CD14-positive monocyte (primary cell): Measurements from ENCODE around the gene RAB11FIP5. TPM values are rescaled to one million over a fixed set of nuclear protein-coding genes. Genes with fewer than 3 reads are reported as not detected.

Experiments used
- DNase-seq, 3 donors: peaks; one replicate each; pipeline ENCODE4 v3.0.0-alpha.2; 2011 to 2022
- H2AFZ ChIP-seq: 2 replicates; pipeline ENCODE4 v1.6.0; 2012; ENCODE audit warnings: mild to moderate bottlenecking, low read depth, low read length, inconsistent platforms; ENCODE audit not compliant: insufficient read depth, poor library complexity, severe bottlenecking
- H3K27ac ChIP-seq, 2 donors: 1 replicate in 1 of 2; 2 replicates in 1 of 2; pipeline ENCODE4 v1.5.1; 2012 to 2013; ENCODE audit warnings: low read length in 2 of 2, control low read depth in 1 of 2, inconsistent platforms in 1 of 2, low read depth in 1 of 2, mild to moderate bottlenecking in 1 of 2
- H3K27me3 ChIP-seq, 2 donors: one replicate each; pipeline versions ENCODE4 v1.6.0 to v1.6.1; 2011 to 2013; ENCODE audit warnings: low read length in 2 of 2; ENCODE audit not compliant: control insufficient read depth in 2 of 2, insufficient read depth in 2 of 2
- H3K36me3 ChIP-seq, 2 donors: replicated peaks in 1 of 2; 1 replicate in 1 of 2; 2 replicates in 1 of 2; pipeline versions ENCODE4 v1.5.1 to v1.6.1; 2012 to 2013; ENCODE audit warnings: low read length in 2 of 2, control low read depth in 1 of 2, inconsistent platforms in 1 of 2, mild to moderate bottlenecking in 1 of 2; ENCODE audit not compliant: insufficient read depth in 2 of 2, control insufficient read depth in 1 of 2
- H3K4me1 ChIP-seq, 2 donors: 1 replicate in 1 of 2; 2 replicates in 1 of 2; pipeline versions ENCODE4 v1.5.1 to v1.6.1; 2012 to 2013; ENCODE audit warnings: low read length in 2 of 2, control low read depth in 1 of 2, inconsistent platforms in 1 of 2, mild to moderate bottlenecking in 1 of 2, moderate library complexity in 1 of 2; ENCODE audit not compliant: insufficient read depth in 2 of 2, control insufficient read depth in 1 of 2
- H3K4me2 ChIP-seq: replicated peaks from 2 replicates; pipeline ENCODE3; 2012; ENCODE audit warnings: low read length, moderate library complexity, mild to moderate bottlenecking; ENCODE audit not compliant: poor library complexity, severe bottlenecking; ENCODE audit errors: extremely low read depth
- H3K4me3 ChIP-seq, 3 experiments: fragments of 200-600 bp in 1 of 3; sonication (generic) in 1 of 3; replicated peaks in 1 of 3; 1 replicate in 2 of 3; 2 replicates in 1 of 3; pipeline ENCODE4 v1.5.1; 2011 to 2013; ENCODE audit warnings: low read length in 3 of 3, mild to moderate bottlenecking in 3 of 3, control low read depth in 2 of 3, low read depth in 2 of 3, inconsistent platforms in 1 of 3, moderate library complexity in 1 of 3
- H3K79me2 ChIP-seq: 2 replicates; pipeline ENCODE4 v1.6.0; 2012; ENCODE audit warnings: mild to moderate bottlenecking, control low read depth, inconsistent platforms, low read length, moderate library complexity; ENCODE audit not compliant: insufficient read depth
- H3K9ac ChIP-seq: 2 replicates; pipeline ENCODE4 v1.6.0; 2017; ENCODE audit warnings: low read length, mild to moderate bottlenecking; ENCODE audit not compliant: insufficient read depth, poor library complexity, severe bottlenecking
- H3K9me3 ChIP-seq, 2 donors: replicated peaks in 1 of 2; 1 replicate in 1 of 2; 2 replicates in 1 of 2; pipeline versions ENCODE4 v1.5.1 to v1.6.1; 2012 to 2013; ENCODE audit warnings: low read length in 2 of 2, control low read depth in 1 of 2; ENCODE audit not compliant: control insufficient read depth in 1 of 2, insufficient read depth in 1 of 2
- H4K20me1 ChIP-seq: 2 replicates; pipeline ENCODE4 v1.6.0; 2012; ENCODE audit warnings: mild to moderate bottlenecking, low read length, control low read depth, moderate library complexity; ENCODE audit not compliant: insufficient read depth
- H3K27ac Mint-ChIP-seq, 7 donors: one replicate each; pipeline ENCODE4 v1.8.0; 2020; ENCODE audit warnings: mild to moderate bottlenecking in 7 of 7, mixed read lengths in 7 of 7, moderate library complexity in 6 of 7, inconsistent platforms in 2 of 7
- H3K27me3 Mint-ChIP-seq, 3 donors: one replicate each; pipeline ENCODE4 v1.8.0; 2021 to 2022; ENCODE audit warnings: low read depth in 3 of 3, mild to moderate bottlenecking in 3 of 3, mixed read lengths in 3 of 3, moderate library complexity in 3 of 3, inconsistent platforms in 1 of 3
- H3K36me3 Mint-ChIP-seq, 2 donors: one replicate each; pipeline ENCODE4 v1.8.0; 2020; ENCODE audit warnings: mixed read lengths in 2 of 2, inconsistent platforms in 1 of 2, mild to moderate bottlenecking in 1 of 2
- H3K4me1 Mint-ChIP-seq: one replicate; pipeline ENCODE4 v1.8.0; 2020; ENCODE audit warnings: mild to moderate bottlenecking, mixed read lengths
- H3K4me3 Mint-ChIP-seq, 2 donors: one replicate each; pipeline ENCODE4 v1.8.0; 2020; ENCODE audit warnings: mild to moderate bottlenecking in 2 of 2, mixed read lengths in 2 of 2, moderate library complexity in 1 of 2
- H3K9me3 Mint-ChIP-seq, 7 donors: one replicate each; pipeline ENCODE4 v1.8.0; 2020 to 2022; ENCODE audit warnings: mixed read lengths in 7 of 7, mild to moderate bottlenecking in 6 of 7, moderate library complexity in 6 of 7, inconsistent platforms in 2 of 7
- WGBS: methylation state at CpG from one replicate; pipeline ENCODE4 v1.1.5; 2013; ENCODE audit warnings: missing lambda C conversion rate; ENCODE audit not compliant: insufficient coverage; 5-methylcytosine and 5-hydroxymethylcytosine counted together
- intact Hi-C, 2 donors: fragments of 100-400 bp; cut with micrococcal nuclease; formaldehyde crosslinking; loops; one replicate each; pipeline versions ENCODE4 v1.15.0 to v1.15.1; 2023
- polyA plus RNA-seq, 3 donors: library from polyadenylated mRNA; depleted of rRNA in 1 of 3; unstranded in 2 of 3; stranded (reverse) in 1 of 3; fragments of 300-500 nt in 2 of 3; fragments of >200 nt in 1 of 3; fragmentation: Illumina TruSeq in 2 of 3; gene quantifications; 1 replicate in 2 of 3; 2 replicates in 1 of 3; pipeline ENCODE4 v1.2.3, GENCODE V29; 2012 to 2021
- TF ChIP-seq, protein P1 (sequence below): fragments of 200-600 bp; IDR thresholded peaks from one replicate; pipeline ENCODE4 v1.8.0; 2022; ENCODE audit warnings: antibody characterized with exemption, mild to moderate bottlenecking

The RAB11FIP5 gene
- polyA plus RNA-seq, 3 donors = 0.57 to 0.93 (median 0.61) TPM

DNA sequence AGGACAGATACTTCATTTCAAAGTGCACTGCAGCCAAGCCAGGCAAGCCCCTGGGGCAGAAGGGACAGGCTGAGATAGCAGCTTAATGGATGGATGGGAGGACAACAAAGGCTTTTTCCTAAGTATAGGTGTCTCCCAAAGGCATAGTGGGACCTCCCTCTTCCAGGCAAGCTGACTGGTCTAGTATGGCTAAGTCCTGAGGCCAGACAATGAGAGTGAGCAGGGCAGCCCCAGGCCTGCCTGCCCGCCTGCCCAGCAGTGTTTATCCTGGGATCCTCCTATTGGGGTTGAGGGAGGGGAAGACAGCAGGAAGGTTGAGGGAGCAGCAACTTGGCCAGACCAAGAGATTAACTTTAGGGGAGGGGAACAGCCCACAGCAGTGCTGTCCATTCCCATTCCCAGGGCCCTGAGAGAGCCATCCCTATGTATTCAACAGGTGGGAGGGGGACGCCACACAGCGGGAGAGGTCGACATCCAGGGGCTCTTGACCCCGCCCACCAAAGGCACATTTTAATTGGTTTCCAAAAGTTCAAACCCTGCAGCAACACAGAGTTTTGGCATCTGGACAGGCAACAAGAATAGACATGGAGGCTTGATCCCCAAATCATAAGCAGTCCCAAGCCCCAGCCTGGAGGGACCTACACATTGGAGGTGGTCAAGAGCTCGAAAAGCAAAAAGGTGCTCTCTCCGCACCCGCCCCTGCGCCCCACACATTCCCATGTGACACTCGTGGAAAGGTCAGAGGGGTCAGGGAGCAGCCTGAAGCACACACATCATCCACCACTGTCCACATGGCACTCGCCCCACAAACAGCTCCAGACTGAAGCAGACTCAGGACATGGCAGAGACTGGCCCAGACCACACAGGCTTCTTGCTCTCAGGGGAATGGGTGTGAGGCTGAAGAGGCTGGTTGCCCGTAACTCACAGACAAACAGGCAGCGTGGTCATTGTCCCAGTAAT is 38.4 kb downstream of the RAB11FIP5 start:
- no peak overlapping the region for H3K4me3 ChIP-seq
- H4K20me1 ChIP-seq = peaks cover 6% of the 10 kb centered on the region
- Mint-ChIP-seq H3K9me3 (peaks cover 0 to 2% (median 0%) of the 10 kb centered on the region in 7 donors), H3K27ac (no peak overlapping the region), H3K4me1 (peaks cover 17% of the 10 kb centered on the region), H3K4me3 (no peak overlapping the region), H3K36me3 (no peaks in the 10 kb centered on the region), H3K27me3 (peaks cover 3 to 16% (median 14%) of the 10 kb centered on the region in 3 donors)
- TF ChIP-seq, protein P1, sequence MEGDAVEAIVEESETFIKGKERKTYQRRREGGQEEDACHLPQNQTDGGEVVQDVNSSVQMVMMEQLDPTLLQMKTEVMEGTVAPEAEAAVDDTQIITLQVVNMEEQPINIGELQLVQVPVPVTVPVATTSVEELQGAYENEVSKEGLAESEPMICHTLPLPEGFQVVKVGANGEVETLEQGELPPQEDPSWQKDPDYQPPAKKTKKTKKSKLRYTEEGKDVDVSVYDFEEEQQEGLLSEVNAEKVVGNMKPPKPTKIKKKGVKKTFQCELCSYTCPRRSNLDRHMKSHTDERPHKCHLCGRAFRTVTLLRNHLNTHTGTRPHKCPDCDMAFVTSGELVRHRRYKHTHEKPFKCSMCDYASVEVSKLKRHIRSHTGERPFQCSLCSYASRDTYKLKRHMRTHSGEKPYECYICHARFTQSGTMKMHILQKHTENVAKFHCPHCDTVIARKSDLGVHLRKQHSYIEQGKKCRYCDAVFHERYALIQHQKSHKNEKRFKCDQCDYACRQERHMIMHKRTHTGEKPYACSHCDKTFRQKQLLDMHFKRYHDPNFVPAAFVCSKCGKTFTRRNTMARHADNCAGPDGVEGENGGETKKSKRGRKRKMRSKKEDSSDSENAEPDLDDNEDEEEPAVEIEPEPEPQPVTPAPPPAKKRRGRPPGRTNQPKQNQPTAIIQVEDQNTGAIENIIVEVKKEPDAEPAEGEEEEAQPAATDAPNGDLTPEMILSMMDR = no peak
- peaks cover 15 to 17% of the 10 kb centered on the region in 2 donors for H3K4me1 ChIP-seq
- DNase-seq = no peak
- H3K9me3 ChIP-seq = no peaks in the 10 kb centered on the region
- H3K36me3 ChIP-seq = no peaks in the 10 kb centered on the region
- 88% methylated on average over 7 of the region's 13 CpGs for WGBS
- H3K4me2 ChIP-seq = no peak overlapping the region
- no peak overlapping the region for H2AFZ ChIP-seq
- no peak overlapping the region for H3K9ac ChIP-seq
- intact Hi-C loops = loop anchor here in 1 of 2 donors (5.0 kb wide), 1 partner anchor 158 kb away; the partner anchor contains the start of genes CCT7 and PRADC1
- peaks cover 17% of the 10 kb centered on the region for H3K79me2 ChIP-seq
- no peaks in the 10 kb centered on the region for H3K27me3 ChIP-seq
- no peak overlapping the region for H3K27ac ChIP-seq

- Histone ChIP-seq H3K27me3 (no peaks in the 10 kb centered on the region), H3K36me3 (peaks cover 0 to 8% of the 10 kb centered on the region in 2 donors), H3K27ac (no peak overlapping the region), H3K79me2 (peaks cover 37% of the 10 kb centered on the region), H3K4me3 (peak overlapping the region in 2 of 3 experiments; percentile 84 to 92), H2AFZ (peak overlapping the region; percentile 99), H3K9me3 (no peaks in the 10 kb centered on the region), H3K9ac (no peak overlapping the region), H3K4me1 (peaks cover 28 to 34% of the 10 kb centered on the region in 2 donors), H3K4me2 (peak overlapping the region; percentile 100), H4K20me1 (peaks cover 26% of the 10 kb centered on the region)
- Mint-ChIP-seq H3K4me1 (peaks cover 36% of the 10 kb centered on the region), H3K27ac (no peak overlapping the region), H3K27me3 (peaks cover 0 to 12% (median 10%) of the 10 kb centered on the region in 3 donors), H3K4me3 (peak overlapping the region; percentile 90 to 99), H3K36me3 (peaks cover 5 to 12% of the 10 kb centered on the region in 2 donors), H3K9me3 (peaks cover 0 to 2% (median 0%) of the 10 kb centered on the region in 7 donors)
- intact Hi-C loops = loop anchor here in 1 of 2 donors (5.0 kb wide), 1 partner anchor 160 kb away; the partner anchor contains the start of genes CCT7 and PRADC1
- DNase-seq = no peak
- no CpG with 5 or more reads among the region's 1 CpG for WGBS
- TF ChIP-seq, protein P1 = no peak
These were observed 40.3 kb downstream of the RAB11FIP5 start for GRCh38 chr2:73072416-73072815.
